ENCODE results near the gene CLTB. TPM values are rescaled to one million over a fixed set of nuclear protein-coding genes. Genes with fewer than 3 reads are reported as not detected.
A peak's percentile ranks its signal among the peaks of the same experiment; 100 is the strongest.

CLTB gene
- total and polyA plus RNA-seq, 2 of the 4 experiments (the other 2 are of a cell fraction): 87.6 to 99.9 TPM

DNA sequence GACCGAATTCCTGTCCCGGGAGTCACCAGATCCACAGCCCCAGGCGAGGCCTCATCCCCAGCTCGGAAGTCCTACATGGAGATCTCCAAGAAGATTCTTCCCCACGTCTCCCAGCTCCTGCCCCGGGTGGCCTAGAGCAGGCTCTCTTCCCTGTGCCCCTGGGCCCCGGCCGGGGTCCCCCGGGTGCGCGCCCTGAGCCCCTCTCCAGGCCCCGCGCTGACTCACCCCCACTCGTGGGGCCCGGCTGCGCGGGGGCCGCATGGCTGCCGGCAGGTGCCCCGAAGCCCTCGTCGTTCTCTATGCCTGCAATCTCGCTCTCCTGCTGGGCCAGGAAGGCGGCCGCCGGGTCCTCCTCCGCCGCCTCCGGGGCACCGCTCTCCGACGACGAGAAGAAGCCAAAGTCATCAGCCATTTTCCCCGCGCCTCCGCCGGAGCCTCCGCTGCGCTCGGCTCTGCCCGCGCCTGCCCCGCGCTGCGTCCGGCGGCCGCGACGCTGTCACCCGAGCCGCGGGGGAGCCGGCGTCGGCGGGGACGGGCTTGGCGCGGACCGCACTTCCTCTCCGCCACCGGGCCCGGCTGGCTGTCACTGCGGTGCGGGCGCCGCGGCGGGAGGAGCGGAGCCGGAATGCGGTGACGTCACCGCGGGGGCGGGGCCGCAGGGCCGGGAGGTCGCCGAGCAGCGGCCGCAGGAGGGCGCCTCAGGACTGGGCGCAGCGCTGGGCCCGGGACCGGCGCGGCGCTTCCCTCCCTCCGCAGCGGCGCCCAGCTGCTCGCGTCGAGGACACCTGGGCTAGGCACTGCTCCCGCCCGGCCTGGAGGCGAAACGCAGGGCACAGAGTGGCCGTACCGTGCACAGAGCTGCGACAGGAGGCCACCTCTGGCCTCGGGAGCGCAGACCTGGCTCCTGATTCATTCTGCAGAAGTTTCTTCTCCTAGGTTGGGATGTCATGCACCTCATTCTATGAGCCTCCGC lies at the start of gene CLTB (continued):
- peak; percentile 96 for TF ChIP-seq RAD21 (IDR thresholded peaks at IDR 0.05; ENCODE audit: low read length)
- TF ChIP-seq, protein P1, sequence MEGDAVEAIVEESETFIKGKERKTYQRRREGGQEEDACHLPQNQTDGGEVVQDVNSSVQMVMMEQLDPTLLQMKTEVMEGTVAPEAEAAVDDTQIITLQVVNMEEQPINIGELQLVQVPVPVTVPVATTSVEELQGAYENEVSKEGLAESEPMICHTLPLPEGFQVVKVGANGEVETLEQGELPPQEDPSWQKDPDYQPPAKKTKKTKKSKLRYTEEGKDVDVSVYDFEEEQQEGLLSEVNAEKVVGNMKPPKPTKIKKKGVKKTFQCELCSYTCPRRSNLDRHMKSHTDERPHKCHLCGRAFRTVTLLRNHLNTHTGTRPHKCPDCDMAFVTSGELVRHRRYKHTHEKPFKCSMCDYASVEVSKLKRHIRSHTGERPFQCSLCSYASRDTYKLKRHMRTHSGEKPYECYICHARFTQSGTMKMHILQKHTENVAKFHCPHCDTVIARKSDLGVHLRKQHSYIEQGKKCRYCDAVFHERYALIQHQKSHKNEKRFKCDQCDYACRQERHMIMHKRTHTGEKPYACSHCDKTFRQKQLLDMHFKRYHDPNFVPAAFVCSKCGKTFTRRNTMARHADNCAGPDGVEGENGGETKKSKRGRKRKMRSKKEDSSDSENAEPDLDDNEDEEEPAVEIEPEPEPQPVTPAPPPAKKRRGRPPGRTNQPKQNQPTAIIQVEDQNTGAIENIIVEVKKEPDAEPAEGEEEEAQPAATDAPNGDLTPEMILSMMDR (conservative IDR thresholded peaks at IDR 0.05; ENCODE audit: low read depth, low read length): peak; percentile 99
- TF ChIP-seq SMC3 (IDR thresholded peaks at IDR 0.05; ENCODE audit: low read depth, low read length): peak; percentile 83

Measured in IMR-90 (cell line).